A204.1 (cell line): ENCODE measurements around the gene NSRP1.
"Not testable (repeated sequence)": the region's sequence is repeated elsewhere in the genome, so short reads cannot be mapped to it uniquely, and the experiment has no call there.

Source experiments
- FAIRE-seq: peaks from 2 replicates; lab custom pipeline; 2012; peaks lifted over from hg19 to GRCh38; lab: Jason Lieb, UNC

The NSRP1 gene

GRCh38 chr17:30118635-30119034 lies 2.0 kb downstream of the NSRP1 start:
- not testable (repeated sequence) for FAIRE-seq

- FAIRE-seq: no peak
Observed at GRCh38 chr17:30124273-30124796, 7.7 kb downstream of the NSRP1 start.

- no peak for FAIRE-seq
Observed at GRCh38 chr17:30130121-30130520, 13.5 kb downstream of the NSRP1 start.

- FAIRE-seq: no peak
Observed at GRCh38 chr17:30132615-30133014, 16.0 kb downstream of the NSRP1 start.

- FAIRE-seq: no peak
Observed at GRCh38 chr17:30133197-30133596, 16.6 kb downstream of the NSRP1 start.

GRCh38 chr17:30134551-30134950 lies 17.9 kb downstream of the NSRP1 start:
- no peak for FAIRE-seq

- FAIRE-seq: no peak
Observed at GRCh38 chr17:30137158-30137557, 20.5 kb downstream of the NSRP1 start.

- FAIRE-seq: not testable (repeated sequence)
Observed at GRCh38 chr17:30147860-30148259, 31.2 kb downstream of the NSRP1 start.

GRCh38 chr17:30148376-30148775 lies 31.8 kb downstream of the NSRP1 start:
- FAIRE-seq: no peak

- no peak for FAIRE-seq
Observed at GRCh38 chr17:30151471-30151870, 34.9 kb downstream of the NSRP1 start.

GRCh38 chr17:30153463-30153862 lies 36.8 kb downstream of the NSRP1 start:
- FAIRE-seq: no peak

- FAIRE-seq: no peak
Observed at GRCh38 chr17:30155389-30155788, 38.8 kb downstream of the NSRP1 start.

GRCh38 chr17:30158896-30159625 lies 42.4 kb downstream of the NSRP1 start:
- FAIRE-seq: no peak

- no peak for FAIRE-seq
Observed at GRCh38 chr17:30160419-30161172, 44.0 kb downstream of the NSRP1 start.

- no peak for FAIRE-seq
Observed at GRCh38 chr17:30161601-30162000, 45.0 kb downstream of the NSRP1 start.

- FAIRE-seq: no peak
Observed at GRCh38 chr17:30164531-30164930, 47.9 kb downstream of the NSRP1 start.

- no peak for FAIRE-seq
Observed at GRCh38 chr17:30165147-30165546, 48.5 kb downstream of the NSRP1 start.

GRCh38 chr17:30165960-30166359 lies 49.3 kb downstream of the NSRP1 start:
- FAIRE-seq: no peak

- FAIRE-seq: no peak
Observed at GRCh38 chr17:30170415-30170987, 53.9 kb downstream of the NSRP1 start.

GRCh38 chr17:30172560-30172959 lies 55.9 kb downstream of the NSRP1 start:
- FAIRE-seq: no peak

- no peak for FAIRE-seq
Observed at GRCh38 chr17:30173649-30174048, 57.0 kb downstream of the NSRP1 start.

- FAIRE-seq: no peak
Observed at GRCh38 chr17:30174556-30174955, 57.9 kb downstream of the NSRP1 start.

- no peak for FAIRE-seq
Observed at GRCh38 chr17:30176855-30177254, 60.2 kb downstream of the NSRP1 start.
